ENCODE measurements around the gene AIFM2. TPM values are rescaled to one million over a fixed set of nuclear protein-coding genes. Genes with fewer than 3 reads are reported as not detected.

AIFM2 gene
- total RNA-seq, 1 donor from 2014 or later, result 5.8 TPM

- Mint-ChIP-seq H3K4me1 (ENCODE audit: unreplicated experiment) (no peaks in the 10 kb centered on the region), H3K27ac (no peak overlapping the region), H3K9me3 (no peaks in the 10 kb centered on the region), H3K27me3 (no peaks in the 10 kb centered on the region), H3K36me3 (peaks cover 7% of the 10 kb centered on the region), H3K4me3 (no peak overlapping the region)
- no peak for TF ChIP-seq CTCF (conservative IDR thresholded peaks at IDR 0.05)
- DNase-seq (ENCODE audit: extremely low spot score, unreplicated experiment), result no peak
Observed at GRCh38 chr10:70120417-70120816, 12.2 kb downstream of the AIFM2 start.

GRCh38 chr10:70119623-70120022, 13.0 kb downstream of the AIFM2 start:
- H3K4me3 Mint-ChIP-seq, result no peak overlapping the region
- no peak for DNase-seq (ENCODE audit: extremely low spot score, unreplicated experiment)
- no peak overlapping the region for H3K27ac Mint-ChIP-seq
- H3K36me3 Mint-ChIP-seq, result peaks cover 7% of the 10 kb centered on the region
- no peaks in the 10 kb centered on the region for H3K4me1 Mint-ChIP-seq (ENCODE audit: unreplicated experiment)
- no peak for TF ChIP-seq CTCF (conservative IDR thresholded peaks at IDR 0.05)
- no peaks in the 10 kb centered on the region for H3K9me3 Mint-ChIP-seq
- no peaks in the 10 kb centered on the region for H3K27me3 Mint-ChIP-seq

GRCh38 chr10:70119197-70119596, 13.4 kb downstream of the AIFM2 start:
- no peaks in the 10 kb centered on the region for H3K4me1 Mint-ChIP-seq (ENCODE audit: unreplicated experiment)

GRCh38 chr10:70118196-70118595, 14.4 kb downstream of the AIFM2 start:
- Mint-ChIP-seq H3K27ac (no peak overlapping the region), H3K27me3 (no peaks in the 10 kb centered on the region), H3K4me3 (no peak overlapping the region), H3K4me1 (ENCODE audit: unreplicated experiment) (no peaks in the 10 kb centered on the region), H3K36me3 (peaks cover 11% of the 10 kb centered on the region), H3K9me3 (no peaks in the 10 kb centered on the region)
- no peak for TF ChIP-seq CTCF (conservative IDR thresholded peaks at IDR 0.05)
- DNase-seq (ENCODE audit: extremely low spot score, unreplicated experiment), result no peak

More at GRCh38 chr10:70119197-70119596, 13.4 kb downstream of the AIFM2 start:
- H3K9me3 Mint-ChIP-seq, result no peaks in the 10 kb centered on the region
- H3K27me3 Mint-ChIP-seq, result no peaks in the 10 kb centered on the region
- DNase-seq (ENCODE audit: extremely low spot score, unreplicated experiment), result no peak
- H3K4me3 Mint-ChIP-seq, result no peak overlapping the region
- peaks cover 7% of the 10 kb centered on the region for H3K36me3 Mint-ChIP-seq
- H3K27ac Mint-ChIP-seq, result no peak overlapping the region
- no peak for TF ChIP-seq CTCF (conservative IDR thresholded peaks at IDR 0.05)

GRCh38 chr10:70117646-70118045, 15.0 kb downstream of the AIFM2 start:
- H3K27ac Mint-ChIP-seq, result no peak overlapping the region
- no peaks in the 10 kb centered on the region for H3K27me3 Mint-ChIP-seq
- H3K9me3 Mint-ChIP-seq, result no peaks in the 10 kb centered on the region
- H3K36me3 Mint-ChIP-seq, result peaks cover 15% of the 10 kb centered on the region
- no peak overlapping the region for H3K4me3 Mint-ChIP-seq
- H3K4me1 Mint-ChIP-seq (ENCODE audit: unreplicated experiment), result no peaks in the 10 kb centered on the region
- no peak for DNase-seq (ENCODE audit: extremely low spot score, unreplicated experiment)
- TF ChIP-seq CTCF (conservative IDR thresholded peaks at IDR 0.05), result no peak

Data from type B pancreatic cell (in vitro differentiated cells).